PC-9 (cell line): ENCODE measurements around the gene HIGD1A.

ENCODE experiments used
- EZH2 ChIP-seq: fragments of 200-600 bp; sonication (generic); IDR thresholded peaks from 2 replicates; pipeline ENCODE4 v1.8.0; 2017; ENCODE audit warnings: antibody characterized with exemption, low read depth
- TF ChIP-seq, protein P1 (sequence below): fragments of 200-600 bp; sonication (generic); conservative IDR thresholded peaks from 2 replicates; pipeline ENCODE4 v1.6.1; 2017; ENCODE audit warnings: mixed run types, antibody characterized with exemption, mild to moderate bottlenecking, moderate library complexity

DNA sequence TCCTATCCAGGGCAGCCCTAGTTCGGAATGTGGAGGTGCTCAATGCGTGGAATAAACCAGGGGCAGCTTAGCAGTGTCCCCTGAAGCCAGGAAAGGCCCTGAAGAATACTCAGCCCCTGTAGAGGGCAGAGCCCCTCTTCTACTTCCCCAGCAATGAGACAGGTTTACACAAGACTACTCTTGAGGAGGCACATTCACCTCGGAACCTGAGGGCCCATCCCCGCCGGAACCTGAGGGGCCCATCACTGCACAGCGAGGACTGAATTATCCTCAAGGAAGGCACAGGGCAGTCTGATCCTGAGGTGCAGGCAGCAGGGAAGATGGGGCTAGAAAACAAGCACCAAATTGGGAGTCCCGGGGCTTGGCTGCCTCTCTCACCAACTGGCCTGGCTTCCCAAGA is 53.5 kb downstream of the HIGD1A start:
- TF ChIP-seq, protein P1, sequence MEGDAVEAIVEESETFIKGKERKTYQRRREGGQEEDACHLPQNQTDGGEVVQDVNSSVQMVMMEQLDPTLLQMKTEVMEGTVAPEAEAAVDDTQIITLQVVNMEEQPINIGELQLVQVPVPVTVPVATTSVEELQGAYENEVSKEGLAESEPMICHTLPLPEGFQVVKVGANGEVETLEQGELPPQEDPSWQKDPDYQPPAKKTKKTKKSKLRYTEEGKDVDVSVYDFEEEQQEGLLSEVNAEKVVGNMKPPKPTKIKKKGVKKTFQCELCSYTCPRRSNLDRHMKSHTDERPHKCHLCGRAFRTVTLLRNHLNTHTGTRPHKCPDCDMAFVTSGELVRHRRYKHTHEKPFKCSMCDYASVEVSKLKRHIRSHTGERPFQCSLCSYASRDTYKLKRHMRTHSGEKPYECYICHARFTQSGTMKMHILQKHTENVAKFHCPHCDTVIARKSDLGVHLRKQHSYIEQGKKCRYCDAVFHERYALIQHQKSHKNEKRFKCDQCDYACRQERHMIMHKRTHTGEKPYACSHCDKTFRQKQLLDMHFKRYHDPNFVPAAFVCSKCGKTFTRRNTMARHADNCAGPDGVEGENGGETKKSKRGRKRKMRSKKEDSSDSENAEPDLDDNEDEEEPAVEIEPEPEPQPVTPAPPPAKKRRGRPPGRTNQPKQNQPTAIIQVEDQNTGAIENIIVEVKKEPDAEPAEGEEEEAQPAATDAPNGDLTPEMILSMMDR, result no peak
- no peak for TF ChIP-seq EZH2
